Right lung (tissue), 10 donors: ENCODE data around the gene PGAM1. TPM values are rescaled to one million over a fixed set of nuclear protein-coding genes. Genes with fewer than 3 reads are reported as not detected.

Experiments used
- DNase-seq, 2 donors: peaks; one replicate each; pipeline ENCODE4 v3.0.0-alpha.2; 2013
- long read RNA-seq, 8 donors: transcript quantifications; one replicate each; lab custom pipeline, GENCODE V29; 2026
- polyA plus RNA-seq, 5 donors: library from polyadenylated mRNA; unstranded; fragments of 120-200 nt; gene quantifications; one replicate each; pipeline versions ENCODE4 v1.2.1 to v1.2.3, GENCODE V29; 2013; ENCODE audit warnings: inconsistent platforms in 1 of 5, low replicate concordance in 1 of 5; ENCODE audit not compliant: insufficient read length in 5 of 5, insufficient read depth in 1 of 5

Gene PGAM1
- 100 to 1,000 TPM; 148 to 180 (median 158) TPM for polyA plus RNA-seq
- long read RNA-seq, donor 1, transcript PGAM1-201 (4 exons, 1,830 nt) = major isoform, 83 of 89 reads
- long read RNA-seq, donor 1, partial matches to known transcripts = 6 of 89 reads
- long read RNA-seq, donor 1, other reads (novel, unspliced or antisense) = 0 of 89 reads
- long read RNA-seq, donor 2, transcript PGAM1-201 (4 exons, 1,830 nt) = major isoform, 70 of 70 reads
- long read RNA-seq, donor 2, partial matches to known transcripts = 0 of 70 reads
- long read RNA-seq, donor 2, other reads (novel, unspliced or antisense) = 0 of 70 reads
- long read RNA-seq, donor 3, transcript PGAM1-201 (4 exons, 1,830 nt) = major isoform, 69 of 117 reads
- long read RNA-seq, donor 3, partial matches to known transcripts = 26 of 117 reads
- long read RNA-seq, donor 3, other reads (novel, unspliced or antisense) = 21 of 117 reads
- long read RNA-seq, donor 4, transcript PGAM1-201 (4 exons, 1,830 nt) = major isoform, 58 of 69 reads
- long read RNA-seq, donor 4, partial matches to known transcripts = 11 of 69 reads
- long read RNA-seq, donor 4, other reads (novel, unspliced or antisense) = 0 of 69 reads
- long read RNA-seq, donor 5, transcript PGAM1-201 (4 exons, 1,830 nt) = major isoform, 103 of 172 reads
- long read RNA-seq, donor 5, partial matches to known transcripts = 69 of 172 reads
- long read RNA-seq, donor 5, other reads (novel, unspliced or antisense) = 0 of 172 reads
- long read RNA-seq, donor 6, transcript PGAM1-201 (4 exons, 1,830 nt) = major isoform, 125 of 133 reads
- long read RNA-seq, donor 6, partial matches to known transcripts = 7 of 133 reads
- long read RNA-seq, donor 6, other reads (novel, unspliced or antisense) = 0 of 133 reads
- long read RNA-seq, donor 7, transcript PGAM1-201 (4 exons, 1,830 nt) = major isoform, 76 of 77 reads
- long read RNA-seq, donor 7, partial matches to known transcripts = 0 of 77 reads
- long read RNA-seq, donor 7, other reads (novel, unspliced or antisense) = 0 of 77 reads
- long read RNA-seq, donor 8, transcript PGAM1-201 (4 exons, 1,830 nt) = major isoform, 31 of 31 reads
- long read RNA-seq, donor 8, partial matches to known transcripts = 0 of 31 reads
- long read RNA-seq, donor 8, other reads (novel, unspliced or antisense) = 0 of 31 reads

DNA sequence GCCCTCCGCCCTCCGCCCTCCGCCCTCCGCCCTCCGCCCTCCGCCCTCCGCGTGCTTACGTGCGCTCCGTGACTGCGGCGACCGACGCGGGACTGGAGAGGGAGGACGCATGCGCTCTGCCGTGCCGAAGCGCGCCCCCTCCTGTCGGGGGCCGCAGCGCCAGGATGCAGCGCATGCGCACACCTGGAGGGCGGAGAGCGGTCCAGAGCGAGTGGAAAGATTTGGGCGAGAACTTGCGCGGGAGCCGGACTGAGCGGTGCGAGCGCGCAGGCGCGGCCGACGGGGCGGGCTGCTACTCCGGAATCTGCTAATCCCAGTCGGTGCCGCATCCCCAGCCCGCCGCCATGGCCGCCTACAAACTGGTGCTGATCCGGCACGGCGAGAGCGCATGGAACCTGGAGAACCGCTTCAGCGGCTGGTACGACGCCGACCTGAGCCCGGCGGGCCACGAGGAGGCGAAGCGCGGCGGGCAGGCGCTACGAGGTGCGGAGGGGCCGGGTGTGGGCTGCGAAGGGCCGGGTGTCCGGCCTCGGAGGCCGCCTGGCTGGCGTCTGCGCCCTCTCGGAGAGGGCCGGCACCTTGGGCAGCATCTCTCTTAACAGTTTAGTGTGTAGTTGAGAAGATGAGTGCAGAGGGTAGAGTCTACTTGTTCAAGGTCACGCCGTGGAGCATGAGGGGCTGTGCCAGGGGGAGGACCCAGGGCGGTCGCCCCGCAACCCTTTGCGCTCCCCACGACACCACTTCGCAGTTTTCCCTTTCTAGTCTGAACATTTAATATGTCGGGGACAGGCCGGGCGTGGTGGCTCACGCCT, at the start of gene PGAM1:
Gene PGAM1 (plus strand): TSS at position 228 of the 812 bp plus-strand sequence. CDS start 117 bp downstream, at position 345.
- DNase-seq = peak; percentile 98 to 99

DNA sequence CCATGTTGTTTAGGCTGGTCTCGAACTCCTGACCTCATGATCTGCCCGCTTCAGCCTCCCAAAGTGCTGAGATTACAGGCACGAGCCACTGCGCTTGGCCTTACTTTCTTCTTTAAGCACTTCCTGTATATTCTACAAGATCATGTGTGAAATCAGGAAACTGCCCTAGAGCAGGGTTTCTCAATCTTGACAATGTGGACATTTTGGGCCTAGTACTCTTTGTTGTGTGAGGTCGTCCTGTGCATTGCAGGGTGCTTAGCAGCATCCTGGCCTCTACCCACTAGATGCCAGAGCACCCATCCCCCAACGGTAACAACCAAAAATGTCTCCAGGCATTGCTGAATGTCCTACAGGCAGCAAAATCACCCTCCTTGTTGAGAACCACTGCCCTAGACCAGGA, 49.6 kb upstream of the PGAM1 start:
- DNase-seq = no peak

DNA sequence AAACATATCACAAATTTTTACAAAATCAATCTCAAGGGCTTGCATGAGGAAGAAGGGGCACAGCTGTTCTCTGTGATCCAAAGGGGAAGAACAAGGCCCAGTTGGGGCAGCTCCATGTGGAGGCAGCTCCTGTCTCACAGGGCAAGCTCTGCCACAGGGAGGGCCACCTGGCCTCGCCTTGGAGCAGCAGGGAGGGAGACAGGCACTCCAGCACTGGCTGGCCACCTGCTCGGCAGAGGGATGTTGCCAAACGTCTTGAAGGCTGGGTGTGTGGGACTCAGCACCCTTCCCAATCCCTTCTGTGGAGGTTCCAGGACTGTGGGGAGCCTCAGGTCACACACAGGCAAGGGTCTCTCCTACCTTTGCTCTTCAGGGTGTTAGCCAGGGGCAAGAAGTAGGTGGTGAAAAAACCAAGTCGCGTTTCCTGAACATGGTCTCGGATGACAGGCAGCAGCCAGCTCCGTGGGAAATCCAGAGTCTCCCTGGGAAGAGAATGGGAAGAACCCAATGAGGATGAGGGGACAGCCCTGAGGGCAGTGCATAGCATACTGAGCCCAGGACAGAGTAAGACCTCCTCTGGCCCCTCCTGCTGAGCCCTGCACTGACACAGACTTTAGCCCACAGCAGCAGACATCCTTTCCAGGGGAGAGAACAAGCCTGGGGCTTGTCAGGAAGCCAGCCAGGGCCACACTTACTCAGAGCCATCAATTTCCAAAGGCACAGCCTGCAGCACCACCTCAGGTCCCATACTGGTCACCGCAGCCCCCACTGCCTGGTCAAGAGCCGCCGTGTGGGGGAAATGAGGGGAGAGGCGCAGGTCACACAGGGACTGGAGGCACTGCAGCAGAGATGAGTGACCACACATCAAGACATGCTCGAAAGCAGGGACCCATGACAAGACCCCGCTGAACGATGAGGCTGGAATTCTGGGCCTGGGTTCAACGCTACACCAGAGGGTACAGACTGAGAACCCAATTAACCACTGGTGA, 46.8 kb upstream of the PGAM1 start:
- no peak for DNase-seq

DNA sequence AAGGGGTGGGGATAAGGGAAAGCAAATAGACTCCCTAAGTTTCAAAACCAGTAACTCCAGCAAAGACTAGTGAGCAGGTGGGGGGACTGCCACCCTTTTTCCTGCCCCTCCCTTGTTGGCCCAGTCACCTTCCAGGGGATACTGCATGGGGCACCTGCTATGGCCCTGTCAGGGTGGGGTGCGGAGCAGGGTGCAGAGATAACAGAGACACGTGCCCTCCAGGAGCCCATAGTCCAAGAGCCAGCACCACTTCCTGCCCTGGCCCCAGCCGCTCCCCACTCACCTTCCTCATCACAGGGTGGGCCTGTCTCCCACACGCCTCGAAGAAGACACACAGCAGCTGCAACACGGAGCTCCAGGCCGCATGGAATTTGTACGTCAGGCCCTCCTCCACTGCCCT, 45.5 kb upstream of the PGAM1 start:
- DNase-seq = no peak

- DNase-seq = no peak
These were observed 44.4 kb upstream of the PGAM1 start for GRCh38 chr10:97381626-97382025.

DNA sequence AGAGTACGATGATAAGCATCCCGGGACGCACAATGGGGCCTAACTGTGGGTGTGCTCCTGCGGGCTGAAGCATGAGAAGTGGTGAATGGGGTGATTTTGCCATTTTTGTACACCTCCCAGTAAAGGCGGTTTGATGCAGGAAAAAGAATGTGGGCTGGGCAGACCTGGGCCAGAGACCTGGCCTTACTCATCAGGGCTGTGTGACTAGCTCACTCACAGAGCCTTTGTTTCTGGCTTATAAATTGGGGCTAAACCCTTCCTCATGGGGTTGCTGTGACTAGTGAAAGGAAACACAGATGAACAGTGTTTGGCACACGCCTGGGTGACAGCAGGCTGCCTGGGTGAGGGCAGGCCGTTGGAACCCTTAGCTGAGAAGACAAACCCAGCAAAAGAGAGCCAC, 42.8 kb upstream of the PGAM1 start:
- DNase-seq = no peak

GRCh38 chr10:97384156-97384555, 41.8 kb upstream of the PGAM1 start:
- no peak for DNase-seq

- DNase-seq = no peak
These were observed 41.4 kb upstream of the PGAM1 start for GRCh38 chr10:97384641-97385040.

GRCh38 chr10:97385565-97385964, 40.4 kb upstream of the PGAM1 start:
- no peak for DNase-seq

GRCh38 chr10:97388152-97388551, 37.8 kb upstream of the PGAM1 start:
- no peak for DNase-seq

GRCh38 chr10:97390091-97390490, 35.9 kb upstream of the PGAM1 start:
- no peak for DNase-seq

DNA sequence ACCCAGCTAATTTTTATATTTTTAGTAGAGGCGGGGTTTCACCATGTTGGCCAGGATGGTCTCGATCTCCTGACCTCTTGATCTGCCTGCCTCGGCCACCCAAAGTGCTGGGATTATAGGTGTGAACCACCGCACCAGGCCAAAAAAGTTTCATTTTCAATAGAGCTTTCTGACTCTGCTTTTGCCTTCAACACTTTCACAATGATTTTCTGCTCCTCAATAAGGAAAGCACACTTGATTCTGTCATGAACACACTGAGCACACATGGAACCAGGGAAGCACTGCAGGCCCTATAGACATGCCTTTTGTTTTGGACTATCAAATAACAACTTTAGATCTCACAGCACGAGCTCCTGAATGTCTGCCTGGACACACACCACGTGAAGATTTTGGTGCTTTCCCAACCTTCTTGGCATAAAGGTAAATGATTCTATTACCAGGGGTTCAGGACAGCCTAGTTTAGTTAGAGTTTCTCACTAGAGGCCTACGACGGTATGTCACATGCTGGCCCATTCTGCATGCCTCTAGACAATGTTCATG, 32.9 kb upstream of the PGAM1 start:
- DNase-seq = no peak

DNA sequence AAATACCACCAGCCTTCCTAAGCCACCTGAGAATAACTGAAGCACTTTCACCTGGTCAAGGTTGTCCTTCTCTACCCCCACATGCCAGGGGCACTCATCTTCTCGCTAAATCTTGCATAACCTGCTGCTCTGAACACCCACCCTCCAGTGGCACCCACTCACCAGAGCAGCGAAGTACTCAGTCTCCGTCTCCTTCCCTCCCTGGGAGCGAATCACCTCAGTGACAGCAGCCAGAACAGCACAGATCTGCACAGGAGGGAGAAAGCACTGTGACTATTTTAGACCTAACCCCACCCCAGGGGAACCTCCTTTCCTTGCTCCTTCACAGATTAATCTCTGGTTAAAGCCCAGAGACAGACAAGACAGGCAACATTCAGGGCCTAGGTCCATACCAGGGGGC, 29.9 kb upstream of the PGAM1 start:
- DNase-seq = no peak

DNA sequence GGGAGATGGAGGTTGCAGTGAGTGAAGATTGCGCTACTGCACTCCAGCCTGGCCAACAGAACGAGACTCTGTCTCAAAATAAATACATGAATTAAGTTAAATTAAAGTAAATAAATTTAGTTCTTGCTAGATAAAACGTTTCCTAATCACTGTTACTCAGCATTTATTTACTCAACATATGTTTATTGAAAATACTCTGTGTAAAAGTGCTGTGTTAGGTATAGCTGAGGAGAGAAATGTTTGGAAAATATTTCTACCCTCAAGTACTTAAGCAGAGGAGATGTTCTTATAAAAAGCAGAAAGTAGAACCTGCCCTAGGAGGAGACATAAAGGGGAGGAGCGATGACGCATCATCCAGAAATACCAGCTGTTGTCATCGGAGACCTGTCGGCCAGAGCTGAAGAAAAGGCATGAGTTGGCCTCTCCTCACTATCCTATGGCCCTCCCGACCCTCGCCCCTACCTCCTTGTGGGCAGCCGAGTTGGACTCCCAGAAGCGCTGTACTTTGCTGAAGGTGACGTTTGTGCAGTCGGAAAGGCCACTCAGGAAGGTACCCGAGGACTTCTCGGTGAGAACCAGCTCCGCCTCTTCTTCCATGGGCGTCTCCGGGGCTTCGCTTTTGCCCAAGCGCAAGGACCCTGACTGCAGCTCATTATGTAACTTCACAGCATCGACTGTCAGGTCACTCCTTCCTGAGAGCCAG, 26.0 kb upstream of the PGAM1 start:
- peak; percentile 6 to 38 for DNase-seq

- peak; percentile 95 to 97 for DNase-seq
These were observed 25.1 kb upstream of the PGAM1 start, which contains the start of gene RRP12 for GRCh38 chr10:97400665-97401454. Gene RRP12, minus strand, starts transcription at chr10:97401340. Its CDS starts 109 bp downstream, at chr10:97401231.

- DNase-seq = no peak
These were observed 24.5 kb upstream of the PGAM1 start for GRCh38 chr10:97401455-97401919.

- DNase-seq = no peak
These were observed 21.9 kb upstream of the PGAM1 start for GRCh38 chr10:97404044-97404443.

- DNase-seq = no peak
These were observed 19.9 kb upstream of the PGAM1 start for GRCh38 chr10:97406064-97406463.
